HepG2 (cell line): ENCODE measurements around the gene TULP4. TPM values are rescaled to one million over a fixed set of nuclear protein-coding genes. Genes with fewer than 3 reads are reported as not detected.

ENCODE experiments used
- CHD4 ChIP-seq: fragments of 200-600 bp; sonication (generic); IDR thresholded peaks from 2 replicates; pipeline ENCODE4 v1.7.0; 2017; ENCODE audit warnings: mild to moderate bottlenecking, low read length, borderline replicate concordance
- E2F2 ChIP-seq: sonication (generic); formaldehyde crosslinking; IDR thresholded peaks from 2 replicates; pipeline ENCODE4 v1.4.0; 2020; ENCODE audit warnings: missing genetic modification reagents, borderline replicate concordance
- GMEB2 ChIP-seq: IDR thresholded peaks from 2 replicates; pipeline ENCODE4 v1.6.1; 2016; ENCODE audit warnings: missing biosample characterization, missing genetic modification reagents, low read depth
- GRHL1 ChIP-seq: sonication (generic); formaldehyde crosslinking; conservative IDR thresholded peaks from 2 replicates; pipeline ENCODE4 v1.8.0; 2022; ENCODE audit warnings: missing genetic modification reagents
- GTF2F1 ChIP-seq: fragments of 150-350 bp; IDR thresholded peaks from 2 replicates; pipeline ENCODE4 v1.6.1; 2014; ENCODE audit warnings: low read length
- KDM5A ChIP-seq: fragments of 200-600 bp; sonication (generic); IDR thresholded peaks from 2 replicates; pipeline ENCODE4 v1.7.0; 2018; ENCODE audit warnings: antibody characterized with exemption, mild to moderate bottlenecking, low read length, borderline replicate concordance
- NFRKB ChIP-seq: fragments of 450-650 bp; IDR thresholded peaks from 2 replicates; pipeline ENCODE4 v1.6.1; 2017
- PAXIP1 ChIP-seq: sonication (generic); formaldehyde crosslinking; conservative IDR thresholded peaks from 2 replicates; pipeline ENCODE4 v1.4.0; 2020; ENCODE audit warnings: mild to moderate bottlenecking, missing genetic modification reagents, moderate library complexity
- SIX1 ChIP-seq: sonication (generic); formaldehyde crosslinking; IDR thresholded peaks from 2 replicates; pipeline ENCODE4 v1.4.0; 2020; ENCODE audit warnings: missing genetic modification reagents, borderline replicate concordance
- TBX3 ChIP-seq: fragments of 450-650 bp; IDR thresholded peaks from 2 replicates; pipeline ENCODE4 v1.6.1; 2017; ENCODE audit warnings: antibody characterized with exemption, mild to moderate bottlenecking, inconsistent platforms, borderline replicate concordance
- ZBTB33 ChIP-seq: sonication (generic); formaldehyde crosslinking; IDR thresholded peaks from 2 replicates; pipeline ENCODE4 v1.4.0; 2020; ENCODE audit warnings: missing genetic modification reagents
- ZFP1 ChIP-seq: IDR thresholded peaks from 2 replicates; pipeline ENCODE4 v1.6.1; 2016
- ZNF335 ChIP-seq: sonication (generic); formaldehyde crosslinking; IDR thresholded peaks from 2 replicates; pipeline ENCODE4 v1.4.0; 2020; ENCODE audit warnings: missing genetic modification reagents
- ZNF468 ChIP-seq: sonication (generic); formaldehyde crosslinking; IDR thresholded peaks from 2 replicates; pipeline ENCODE4 v1.8.0; 2022; ENCODE audit warnings: mild to moderate bottlenecking, moderate library complexity, missing genetic modification reagents
- ZNF781 ChIP-seq: sonication (generic); formaldehyde crosslinking; IDR thresholded peaks from 2 replicates; pipeline ENCODE4 v1.5.1; 2020; ENCODE audit warnings: borderline replicate concordance, mild to moderate bottlenecking, missing genetic modification reagents; ENCODE audit errors: not compliant biosample characterization
- ZNF792 ChIP-seq: IDR thresholded peaks from 2 replicates; pipeline ENCODE4 v1.6.1; 2016
- polyA plus RNA-seq, 8 experiments: library from polyadenylated mRNA; depleted of rRNA in 3 of 8; stranded (reverse) in 7 of 8; unstranded in 1 of 8; fragments of >200 nt; fragmentation: Illumina TruSeq in 4 of 8; extraction: Trizol in 4 of 8; gene quantifications; 2 replicates each; pipeline versions ENCODE4 v1.2.1 to v1.2.3, GENCODE V29; 2011 to 2016; ENCODE audit warnings: low read depth in 4 of 8, missing spikeins in 1 of 8, mixed read lengths in 1 of 8; ENCODE audit not compliant: insufficient read depth in 1 of 8
- total RNA-seq, 5 experiments: library from RNA; depleted of rRNA; stranded (reverse); fragments of >200 nt; fragmentation: Illumina TruSeq; extraction: Trizol; gene quantifications; 2 replicates each; pipeline ENCODE4 v1.2.3, GENCODE V29; 2016; ENCODE audit warnings: low read depth in 1 of 5

The TULP4 gene
- total and polyA plus RNA-seq, 2 of the 13 experiments (the other 11 are each of a cell fraction or from before 2014, with no cell fraction given), result 21.1 to 122 TPM

GRCh38 chr6:158322724-158323560, 10.7 kb downstream of the TULP4 start (continued):
- TF ChIP-seq ZBTB33 (peak; percentile 10; the same call in 1 of the 2 replicates), GMEB2 (CRISPR knock-in tag) (0 out of 2 replicates have a peak, but pooled peaks have one; percentile 28), TBX3 (peak; percentile 77; the same call in 1 of the 2 replicates), E2F2 (CRISPR knock-in tag) (no peak), PAXIP1 (CRISPR knock-in tag) (peak; percentile 96), CHD4 (peak; percentile 80; the same call in 1 of the 2 replicates), GTF2F1 (no peak), SIX1 (peak; percentile 30; the same call in 1 of the 2 replicates), KDM5A (no peak), GRHL1 (CRISPR knock-in tag) (no peak), ZNF468 (no peak), ZNF335 (CRISPR knock-in tag) (peak; percentile 64; the same call in 1 of the 2 replicates), ZNF781 (CRISPR knock-in tag) (peak; percentile 95), ZFP1 (CRISPR knock-in tag) (no peak; the same call in 1 of the 2 replicates), NFRKB (no peak), ZNF792 (CRISPR knock-in tag) (peak; percentile 66; the same call in 1 of the 2 replicates)
